A375 (cell line): ENCODE data around the gene FBXW2. TPM values are rescaled to one million over a fixed set of nuclear protein-coding genes. Genes with fewer than 3 reads are reported as not detected.

Experiments
- total RNA-seq: library from RNA; depleted of rRNA; stranded (reverse); fragments of >200 nt; shearing (Covaris generic); gene quantifications from 2 replicates; pipeline ENCODE4 v1.2.3, GENCODE V29; 2014; rRNA removed

Gene FBXW2, protein sequence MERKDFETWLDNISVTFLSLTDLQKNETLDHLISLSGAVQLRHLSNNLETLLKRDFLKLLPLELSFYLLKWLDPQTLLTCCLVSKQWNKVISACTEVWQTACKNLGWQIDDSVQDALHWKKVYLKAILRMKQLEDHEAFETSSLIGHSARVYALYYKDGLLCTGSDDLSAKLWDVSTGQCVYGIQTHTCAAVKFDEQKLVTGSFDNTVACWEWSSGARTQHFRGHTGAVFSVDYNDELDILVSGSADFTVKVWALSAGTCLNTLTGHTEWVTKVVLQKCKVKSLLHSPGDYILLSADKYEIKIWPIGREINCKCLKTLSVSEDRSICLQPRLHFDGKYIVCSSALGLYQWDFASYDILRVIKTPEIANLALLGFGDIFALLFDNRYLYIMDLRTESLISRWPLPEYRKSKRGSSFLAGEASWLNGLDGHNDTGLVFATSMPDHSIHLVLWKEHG
- 42.1 and 51.6 TPM in 2 replicates for total RNA-seq

DNA sequence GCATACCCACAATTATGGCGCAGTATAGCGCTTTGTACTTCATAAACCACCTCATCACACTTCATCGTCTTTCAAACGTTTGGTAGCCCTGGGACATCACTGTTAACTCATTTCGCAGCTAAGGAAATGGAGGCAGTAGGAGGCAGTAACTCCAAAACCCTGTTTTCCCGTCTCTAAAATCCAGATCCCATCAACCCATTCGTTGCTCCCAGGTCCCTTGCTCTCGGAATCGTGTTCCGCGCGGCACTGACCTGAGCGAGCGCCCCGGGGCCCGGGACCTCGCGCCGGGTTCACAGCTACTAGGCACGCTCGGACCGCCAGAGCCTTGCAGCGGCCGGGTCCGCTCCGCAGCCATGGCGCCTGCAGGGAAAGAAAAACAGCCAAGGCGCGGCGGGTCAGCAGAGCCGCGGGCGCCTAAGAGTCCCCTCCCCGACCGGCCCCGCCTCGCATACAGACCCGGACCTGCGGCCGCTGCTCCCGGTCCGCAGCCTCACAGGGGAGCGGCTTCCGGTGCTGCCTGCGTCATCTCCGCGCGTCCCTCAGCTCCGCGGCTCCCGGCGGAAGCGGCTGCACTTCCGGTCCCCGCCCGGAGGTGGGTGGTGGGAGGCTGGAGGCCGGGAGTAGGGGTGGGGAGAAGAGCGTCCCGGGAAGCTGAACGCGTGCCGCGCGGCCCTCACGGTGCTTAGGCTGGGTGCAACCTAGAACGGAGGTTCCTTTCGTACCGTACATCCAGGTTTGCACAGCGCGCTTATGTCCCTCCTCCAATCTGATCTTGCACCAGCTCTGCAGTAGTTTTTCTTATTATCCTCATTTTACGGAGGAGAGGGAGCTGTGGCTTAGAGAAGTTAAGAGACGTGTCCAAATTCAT lies at the start of gene FBXW2:
TSS of gene FBXW2 (minus strand) at position 519 of the 868 bp plus-strand sequence. CDS start 5,158 bp downstream, outside the sequence.

DNA sequence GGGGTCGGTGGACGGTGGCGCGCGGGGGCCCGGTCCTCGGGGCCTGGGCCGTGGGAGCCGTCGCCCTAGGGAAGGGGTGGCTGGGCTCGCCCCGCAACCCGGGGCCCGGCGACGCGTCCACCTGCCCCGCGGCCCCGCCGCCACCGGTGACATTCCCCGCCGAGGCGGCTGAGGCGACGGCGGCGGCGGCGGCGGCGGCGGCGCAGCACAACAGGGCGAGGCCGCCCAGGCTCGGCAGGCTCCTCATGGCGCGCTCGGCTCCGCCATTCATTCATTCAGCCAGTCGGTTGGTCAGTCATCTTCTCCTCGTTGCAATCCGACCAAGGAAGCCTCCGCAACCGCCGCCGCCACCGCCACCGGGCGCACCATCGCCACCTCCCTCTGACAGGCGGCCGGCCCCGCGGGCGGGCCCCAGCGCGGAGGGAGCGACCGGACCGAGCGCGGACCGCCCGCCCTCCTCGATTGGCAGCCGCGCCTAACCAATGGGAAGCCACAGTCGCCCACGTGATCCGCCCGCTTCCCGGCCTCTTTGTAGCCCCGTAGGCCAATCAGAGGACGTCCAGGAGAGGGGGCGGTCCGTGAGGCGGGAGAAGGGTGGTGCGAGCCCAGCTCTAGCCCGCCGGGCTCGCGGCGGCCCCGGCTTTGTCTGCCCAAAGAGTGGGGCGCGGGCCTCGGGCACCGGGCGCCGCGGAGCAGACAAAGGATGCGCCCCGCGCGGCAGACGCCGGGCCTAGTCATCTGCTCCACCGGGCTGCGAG lies 78.9 kb downstream of the FBXW2 start, which contains the start of gene MEGF9:
TSS of gene MEGF9 (minus strand) at position 383 of the 758 bp plus-strand sequence. CDS start at position 271, 112 bp downstream.

Other genes with a start within 250 kb of the FBXW2 start
- 52.2 and 63.4 TPM in 2 replicates for gene CDK5RAP2, start 213.2 kb downstream of the FBXW2 start, total RNA-seq
- gene MEGF9, start 78.9 kb downstream of the FBXW2 start, total RNA-seq = 3.2 and 4.0 TPM in 2 replicates
- gene PSMD5, start 49.5 kb upstream of the FBXW2 start, total RNA-seq = 15.0 and 15.9 TPM in 2 replicates
- gene PHF19, start 83.8 kb upstream of the FBXW2 start, total RNA-seq = 96.0 and 98.5 TPM in 2 replicates
- gene TRAF1, start 133.4 kb upstream of the FBXW2 start, total RNA-seq = 7.8 and 7.9 TPM in 2 replicates